ENCODE data around the gene CENPVL1. TPM values are rescaled to one million over a fixed set of nuclear protein-coding genes. Genes with fewer than 3 reads are reported as not detected.

The CENPVL1 gene
- total RNA-seq, 1 donor: not detected

- no peak overlapping the region for H2AFZ ChIP-seq (ENCODE audit: low read length)
- H3K27ac ChIP-seq (ENCODE audit: low read depth, low read length): no peak overlapping the region
- H3K4me3 ChIP-seq (ENCODE audit: insufficient read depth, low read length): no peak overlapping the region
- no peaks in the 10 kb centered on the region for H3K9me3 ChIP-seq (ENCODE audit: low read depth, low read length)
- no peak for DNase-seq (ENCODE audit: insufficient read length, low spot score, missing footprints)
- peaks cover 19% of the 10 kb centered on the region for H3K27me3 ChIP-seq (ENCODE audit: insufficient read depth, low read length)
- H3K36me3 ChIP-seq (ENCODE audit: insufficient read depth, low read length): no peaks in the 10 kb centered on the region
- H4K20me1 ChIP-seq (ENCODE audit: insufficient read depth, low read length): no peaks in the 10 kb centered on the region
- H3K79me2 ChIP-seq (ENCODE audit: insufficient read depth, low read length): no peaks in the 10 kb centered on the region
- no peak overlapping the region for H3K4me2 ChIP-seq (ENCODE audit: insufficient read depth, low read length)
- H3K4me1 ChIP-seq (ENCODE audit: insufficient read depth, low read length): no peaks in the 10 kb centered on the region
- no peak for TF ChIP-seq CTCF (IDR thresholded peaks at IDR 0.05; ENCODE audit: extremely low read depth, low read depth, low read length)
These were observed 26.8 kb downstream of the CENPVL1 start for GRCh38 chrX:51737091-51737490.

GRCh38 chrX:51742586-51742985, 32.3 kb downstream of the CENPVL1 start:
- H4K20me1 ChIP-seq (ENCODE audit: insufficient read depth, low read length): peaks cover 5% of the 10 kb centered on the region
- peak overlapping the region; percentile 82 for H3K4me2 ChIP-seq (ENCODE audit: insufficient read depth, low read length)
- no peak for DNase-seq (ENCODE audit: insufficient read length, low spot score, missing footprints)
- H3K9me3 ChIP-seq (ENCODE audit: low read depth, low read length): no peaks in the 10 kb centered on the region
- peak overlapping the region; percentile 79 for H3K4me3 ChIP-seq (ENCODE audit: insufficient read depth, low read length)
- peaks cover 5% of the 10 kb centered on the region for H3K4me1 ChIP-seq (ENCODE audit: insufficient read depth, low read length)
- H3K27me3 ChIP-seq (ENCODE audit: insufficient read depth, low read length): peaks cover 19% of the 10 kb centered on the region
- TF ChIP-seq CTCF (IDR thresholded peaks at IDR 0.05; ENCODE audit: extremely low read depth, low read depth, low read length): no peak
- no peak overlapping the region for H3K27ac ChIP-seq (ENCODE audit: low read depth, low read length)
- H3K79me2 ChIP-seq (ENCODE audit: insufficient read depth, low read length): peaks cover 13% of the 10 kb centered on the region
- H3K36me3 ChIP-seq (ENCODE audit: insufficient read depth, low read length): peaks cover 3% of the 10 kb centered on the region
- peak overlapping the region; percentile 92 for H2AFZ ChIP-seq (ENCODE audit: low read length)

GRCh38 chrX:51743179-51743957, 33.1 kb downstream of the CENPVL1 start, which contains the start of gene GSPT2:
GSPT2 (plus strand) TSS chrX:51743442; CDS start chrX:51743627, 185 bp downstream.
- peak within 1 kb of the TSS; percentile 79 for H3K4me3 ChIP-seq (ENCODE audit: insufficient read depth, low read length)
- peak within 1 kb of the TSS; percentile 92 for H2AFZ ChIP-seq (ENCODE audit: low read length)
- peak within 1 kb of the TSS; percentile 39 for H3K27ac ChIP-seq (ENCODE audit: low read depth, low read length)
- no peaks in the 10 kb centered on the region for H3K9me3 ChIP-seq (ENCODE audit: low read depth, low read length)
- no peak for TF ChIP-seq CTCF (IDR thresholded peaks at IDR 0.05; ENCODE audit: extremely low read depth, low read depth, low read length)
- peak within 1 kb of the TSS; percentile 82 for H3K4me2 ChIP-seq (ENCODE audit: insufficient read depth, low read length)
- H3K79me2 ChIP-seq (ENCODE audit: insufficient read depth, low read length): peaks cover 13% of the 10 kb centered on the region
- H3K4me1 ChIP-seq (ENCODE audit: insufficient read depth, low read length): peaks cover 5% of the 10 kb centered on the region
- H4K20me1 ChIP-seq (ENCODE audit: insufficient read depth, low read length): peaks cover 5% of the 10 kb centered on the region
- peaks cover 3% of the 10 kb centered on the region for H3K36me3 ChIP-seq (ENCODE audit: insufficient read depth, low read length)
- H3K27me3 ChIP-seq (ENCODE audit: insufficient read depth, low read length): peaks cover 18% of the 10 kb centered on the region
- DNase-seq (ENCODE audit: insufficient read length, low spot score, missing footprints): peak; percentile 80

DNA sequence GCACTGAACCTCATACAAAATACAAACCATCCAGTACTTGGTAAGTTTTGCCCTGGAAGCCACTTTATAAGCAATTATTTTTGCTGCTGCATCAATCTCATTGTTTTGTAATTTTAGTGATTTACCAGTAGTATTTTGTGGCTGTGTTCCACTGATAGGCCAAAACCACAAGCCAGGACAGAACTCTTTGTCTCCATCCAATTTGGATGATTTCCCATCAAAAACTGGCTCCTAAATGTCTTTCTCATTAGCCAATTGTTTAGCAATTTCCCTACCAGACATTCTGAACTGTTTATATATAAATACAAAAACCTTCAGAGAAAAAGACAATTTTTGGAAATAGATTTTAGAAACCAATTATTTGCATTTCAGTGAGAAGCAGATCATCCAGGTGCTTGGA, 37.4 kb downstream of the CENPVL1 start:
- Histone ChIP-seq H4K20me1 (ENCODE audit: insufficient read depth, low read length) (peaks cover 5% of the 10 kb centered on the region), H2AFZ (ENCODE audit: low read length) (no peak overlapping the region), H3K79me2 (ENCODE audit: insufficient read depth, low read length) (peaks cover 13% of the 10 kb centered on the region), H3K4me3 (ENCODE audit: insufficient read depth, low read length) (no peak overlapping the region), H3K36me3 (ENCODE audit: insufficient read depth, low read length) (peaks cover 3% of the 10 kb centered on the region), H3K27me3 (ENCODE audit: insufficient read depth, low read length) (no peaks in the 10 kb centered on the region), H3K4me1 (ENCODE audit: insufficient read depth, low read length) (peaks cover 5% of the 10 kb centered on the region), H3K27ac (ENCODE audit: low read depth, low read length) (no peak overlapping the region), H3K9me3 (ENCODE audit: low read depth, low read length) (no peaks in the 10 kb centered on the region), H3K4me2 (ENCODE audit: insufficient read depth, low read length) (no peak overlapping the region)
- TF ChIP-seq CTCF (IDR thresholded peaks at IDR 0.05; ENCODE audit: extremely low read depth, low read depth, low read length): no peak
- no peak for DNase-seq (ENCODE audit: insufficient read length, low spot score, missing footprints)
